Fibroblast of pulmonary artery (primary cell): Measurements from ENCODE around the gene TLE4.

Source experiments
- DNase-seq: peaks from one replicate; pipeline ENCODE4 v3.0.0-alpha.2; 2010; ENCODE audit warnings: low read depth
- H3K4me3 ChIP-seq: replicated peaks from 2 replicates; pipeline ENCODE4 v1.5.1; 2011; ENCODE audit warnings: low read depth, mild to moderate bottlenecking, control low read depth, low read length, moderate library complexity
- TF ChIP-seq, protein P1 (sequence below): IDR thresholded peaks from 2 replicates; pipeline ENCODE4 v1.5.1; 2011; ENCODE audit warnings: mild to moderate bottlenecking, control low read depth, low read length, inconsistent platforms; ENCODE audit errors: missing control alignments

The TLE4 gene

DNA sequence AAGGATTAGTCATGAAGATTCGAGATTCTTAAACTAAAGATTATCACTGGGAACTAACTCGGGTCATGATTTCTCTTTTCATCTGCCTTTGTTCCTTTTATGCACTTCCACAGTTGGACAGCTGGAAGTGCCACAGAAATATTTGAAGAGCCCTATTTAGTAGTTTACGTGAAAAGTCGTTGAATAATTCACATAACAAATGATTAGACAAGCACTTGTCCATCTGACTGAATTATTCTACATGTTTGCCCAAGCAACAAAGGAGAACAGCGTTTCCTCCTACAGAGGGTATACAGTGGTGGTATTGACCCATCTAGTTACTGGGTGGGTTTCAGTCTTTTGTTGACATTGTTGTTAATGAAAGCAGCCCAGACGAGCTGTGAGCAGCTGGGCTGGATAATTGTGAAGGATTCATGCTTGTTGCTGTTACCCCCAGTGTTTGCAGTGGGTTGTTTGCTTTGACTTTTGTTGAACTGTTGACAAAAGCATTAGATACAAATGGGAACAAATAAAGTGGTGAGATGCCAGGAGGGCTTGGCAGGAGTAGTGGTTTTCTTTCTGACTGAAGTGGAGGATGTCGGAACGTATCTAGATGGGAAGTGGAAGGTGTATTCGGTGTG lies 96.2 kb downstream of the TLE4 start:
- H3K4me3 ChIP-seq = no peak overlapping the region
- no peak for DNase-seq
- TF ChIP-seq, protein P1, sequence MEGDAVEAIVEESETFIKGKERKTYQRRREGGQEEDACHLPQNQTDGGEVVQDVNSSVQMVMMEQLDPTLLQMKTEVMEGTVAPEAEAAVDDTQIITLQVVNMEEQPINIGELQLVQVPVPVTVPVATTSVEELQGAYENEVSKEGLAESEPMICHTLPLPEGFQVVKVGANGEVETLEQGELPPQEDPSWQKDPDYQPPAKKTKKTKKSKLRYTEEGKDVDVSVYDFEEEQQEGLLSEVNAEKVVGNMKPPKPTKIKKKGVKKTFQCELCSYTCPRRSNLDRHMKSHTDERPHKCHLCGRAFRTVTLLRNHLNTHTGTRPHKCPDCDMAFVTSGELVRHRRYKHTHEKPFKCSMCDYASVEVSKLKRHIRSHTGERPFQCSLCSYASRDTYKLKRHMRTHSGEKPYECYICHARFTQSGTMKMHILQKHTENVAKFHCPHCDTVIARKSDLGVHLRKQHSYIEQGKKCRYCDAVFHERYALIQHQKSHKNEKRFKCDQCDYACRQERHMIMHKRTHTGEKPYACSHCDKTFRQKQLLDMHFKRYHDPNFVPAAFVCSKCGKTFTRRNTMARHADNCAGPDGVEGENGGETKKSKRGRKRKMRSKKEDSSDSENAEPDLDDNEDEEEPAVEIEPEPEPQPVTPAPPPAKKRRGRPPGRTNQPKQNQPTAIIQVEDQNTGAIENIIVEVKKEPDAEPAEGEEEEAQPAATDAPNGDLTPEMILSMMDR = no peak

DNA sequence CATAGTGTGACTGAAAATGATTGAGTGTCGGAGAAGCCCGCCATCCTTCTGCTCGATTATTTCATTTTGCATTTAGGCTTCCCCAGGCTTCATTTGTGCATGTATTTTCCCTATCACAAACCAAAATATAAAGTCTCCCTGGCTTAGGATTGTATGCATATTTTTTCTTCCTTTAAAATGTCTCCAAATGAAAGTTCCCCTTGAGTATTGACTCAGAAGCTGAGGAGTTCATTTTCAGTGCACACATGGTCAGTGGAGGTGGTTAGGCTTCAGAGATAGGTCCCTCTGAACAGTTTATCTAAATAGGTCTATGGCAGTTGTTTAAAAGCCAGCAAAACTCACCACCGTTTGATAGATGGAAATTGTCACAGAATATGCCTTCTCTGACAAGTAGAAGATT lies 97.2 kb downstream of the TLE4 start:
- no peak for DNase-seq
- TF ChIP-seq, protein P1 = no peak
- no peak overlapping the region for H3K4me3 ChIP-seq

DNA sequence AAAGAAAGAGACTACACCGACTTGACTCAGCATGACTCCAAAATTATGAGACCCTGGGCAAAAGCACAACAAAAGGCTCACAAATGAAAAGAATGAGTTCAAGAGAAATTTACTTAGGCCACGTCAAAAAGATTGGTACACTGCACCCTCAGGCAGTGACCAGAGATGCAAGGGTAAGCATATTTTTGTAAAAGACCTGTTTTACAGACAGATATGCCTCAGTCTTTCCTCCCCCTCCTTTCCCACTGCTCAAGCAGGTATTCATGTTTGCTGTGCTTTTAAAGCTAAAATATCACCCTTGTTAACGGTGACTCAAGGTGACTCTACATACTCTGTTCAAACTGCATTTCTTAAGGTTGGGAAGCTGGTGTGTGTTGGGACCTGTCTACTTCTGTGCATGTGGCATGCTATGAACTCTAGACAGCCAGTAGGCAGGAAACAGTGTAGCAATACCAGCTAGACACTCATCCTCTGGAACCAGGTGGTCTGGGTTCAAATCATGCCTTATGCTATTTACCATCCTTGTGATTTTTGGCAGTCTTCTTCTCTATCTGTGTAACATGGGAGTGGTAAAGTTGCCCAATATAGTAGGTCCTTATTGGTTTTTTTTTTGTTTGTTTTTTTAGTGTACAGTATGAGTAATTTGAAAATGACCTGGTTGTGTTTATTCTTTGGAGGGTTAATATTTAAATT lies 98.7 kb downstream of the TLE4 start:
- TF ChIP-seq, protein P1 = no peak
- no peak overlapping the region for H3K4me3 ChIP-seq
- no peak for DNase-seq

DNA sequence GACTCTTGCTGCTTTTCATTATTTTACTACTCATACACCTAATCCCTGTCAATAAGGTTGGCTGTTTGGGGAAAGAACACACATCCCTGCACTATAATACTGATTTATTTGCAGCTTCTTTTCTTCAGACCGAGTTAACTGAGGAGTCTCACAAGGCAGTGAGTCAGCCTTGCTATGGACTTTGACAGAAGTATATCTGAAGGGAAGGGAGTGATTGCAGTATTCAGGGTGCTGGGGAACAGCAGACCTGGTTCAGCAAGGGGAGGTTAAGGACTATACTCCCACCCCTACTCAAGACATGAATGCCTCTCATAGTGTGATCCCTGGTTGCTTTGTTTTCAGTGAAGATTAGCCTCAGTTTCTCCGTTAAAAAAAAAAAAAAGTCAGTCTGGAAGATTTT lies 99.8 kb downstream of the TLE4 start:
- no peak for DNase-seq
- no peak overlapping the region for H3K4me3 ChIP-seq
- TF ChIP-seq, protein P1 = no peak

DNA sequence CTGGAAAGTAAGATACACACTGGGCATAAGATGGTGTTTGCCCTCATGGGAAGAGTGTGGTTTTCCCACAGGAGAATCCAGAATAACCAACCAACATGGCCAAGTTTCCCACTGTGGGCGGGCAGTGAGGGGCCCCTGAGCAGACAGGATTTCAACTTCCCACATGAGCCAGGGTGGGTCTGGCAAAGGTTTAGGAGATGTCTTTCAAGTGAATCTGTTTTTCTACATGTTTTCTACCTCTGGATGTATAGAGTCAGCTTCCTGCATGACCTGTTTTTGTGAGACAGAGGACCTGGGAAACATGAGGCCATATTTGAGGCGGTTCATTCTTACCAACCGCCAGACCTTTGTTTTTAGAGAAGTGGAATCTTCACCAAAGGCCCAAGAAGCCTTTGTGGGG lies 100.5 kb downstream of the TLE4 start:
- no peak overlapping the region for H3K4me3 ChIP-seq
- DNase-seq = no peak
- TF ChIP-seq, protein P1 = no peak

DNA sequence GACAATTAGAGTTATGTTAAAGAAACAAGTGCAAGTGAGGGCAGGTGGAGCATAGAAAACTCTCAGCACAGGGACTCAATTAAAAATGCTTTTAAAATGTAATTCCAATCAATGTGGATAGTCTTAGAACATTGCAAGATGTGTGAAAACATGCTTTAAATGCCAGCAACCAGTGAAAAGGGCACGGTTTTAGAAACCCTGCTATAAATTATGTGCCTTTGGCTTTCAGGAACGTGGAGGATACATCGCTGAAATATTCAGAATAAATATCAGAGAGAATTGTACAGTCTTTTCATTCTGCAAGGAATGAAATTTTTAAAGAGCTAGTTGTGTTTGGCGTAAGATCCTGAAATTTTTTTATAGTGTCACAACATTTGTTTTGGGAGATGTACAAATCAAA lies 101.1 kb downstream of the TLE4 start:
- no peak for DNase-seq
- H3K4me3 ChIP-seq = no peak overlapping the region
- TF ChIP-seq, protein P1 = no peak

DNA sequence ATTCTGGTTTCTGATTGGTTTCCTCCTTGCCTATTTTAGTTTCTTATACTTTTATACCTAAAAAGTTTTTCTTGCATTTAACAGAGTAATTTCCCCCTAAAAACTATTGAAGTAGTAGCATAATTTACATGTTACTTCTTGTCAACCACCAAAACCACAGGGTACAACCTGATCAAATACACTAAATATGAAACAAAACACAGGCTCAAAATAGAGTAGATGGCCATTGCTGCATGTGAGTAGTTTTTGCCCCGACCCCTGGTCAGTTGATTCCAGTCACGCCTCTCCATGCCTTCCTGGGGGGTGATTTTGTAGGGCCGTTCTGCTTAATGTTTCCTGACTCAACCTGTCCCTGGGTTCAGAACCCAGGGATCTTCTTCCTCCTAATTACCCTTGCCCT lies 101.8 kb downstream of the TLE4 start:
- H3K4me3 ChIP-seq = no peak overlapping the region
- DNase-seq = no peak
- TF ChIP-seq, protein P1 = no peak
